Psoas muscle (tissue), 8 donors: ENCODE measurements around the gene FRAT2. TPM values are rescaled to one million over a fixed set of nuclear protein-coding genes. Genes with fewer than 3 reads are reported as not detected.
"Not testable (repeated sequence)": the region's sequence is repeated elsewhere in the genome, so short reads cannot be mapped to it uniquely, and the experiment has no call there.

ENCODE experiments used
- ATAC-seq, 4 donors: fragments of 200-7000 bp; cut with Tn5 transposase; one replicate each; pipeline ENCODE4 v1.9.1; 2020; ENCODE audit warnings: moderate library complexity in 3 of 4, mild to moderate bottlenecking in 2 of 4
- DNase-seq, 2 donors: peaks; one replicate each; pipeline ENCODE4 v3.0.0-alpha.2; 2020
- H3K27ac ChIP-seq: fragments of 200-600 bp; one replicate; pipeline ENCODE4 v1.8.0; 2022
- H3K27me3 ChIP-seq, 3 donors: fragments of 200-600 bp in 1 of 3; one replicate each; pipeline versions ENCODE4 v1.6.1 to v1.8.0; 2013 to 2022; ENCODE audit warnings: low read length in 2 of 3, mild to moderate bottlenecking in 2 of 3, moderate library complexity in 1 of 3; ENCODE audit not compliant: insufficient read depth in 3 of 3
- H3K36me3 ChIP-seq, 2 donors: fragments of 200-600 bp in 1 of 2; one replicate each; pipeline versions ENCODE4 v1.6.1 to v1.8.0; 2013 to 2022; ENCODE audit warnings: low read depth in 1 of 2, mild to moderate bottlenecking in 1 of 2, moderate library complexity in 1 of 2; ENCODE audit not compliant: insufficient read depth in 1 of 2
- H3K4me1 ChIP-seq: fragments of 200-600 bp; one replicate; pipeline ENCODE4 v1.8.0; 2022
- H3K4me3 ChIP-seq: fragments of 200-600 bp; one replicate; pipeline ENCODE4 v1.8.0; 2022; ENCODE audit warnings: mild to moderate bottlenecking
- H3K9me3 ChIP-seq: fragments of 200-600 bp; one replicate; pipeline ENCODE4 v1.8.0; 2022
- WGBS, 3 donors: extraction: QIAGEN DNeasy Blood & Tissue Kit; methylation state at CpG; one replicate each; pipeline versions ENCODE4 v1.1.6 to v1.1.7; 2013; 5-methylcytosine and 5-hydroxymethylcytosine counted together
- intact Hi-C, 2 donors: fragments of 100-400 bp; cut with DNase I; formaldehyde crosslinking; loops; one replicate each; pipeline versions ENCODE4 v1.11.0 to v1.14.2; 2022
- polyA plus RNA-seq, 3 donors: library from polyadenylated mRNA; stranded (reverse); fragments of 200-250 nt; gene quantifications; one replicate each; pipeline ENCODE4 v1.2.3, GENCODE V29; 2013
- total RNA-seq, 4 donors: library from RNA; stranded (reverse); fragmentation: NEBNext Ultra II Directional in 2 of 4; extraction: Animal tissue kit (Norgen Biotek cat#: 25700) in 2 of 4; gene quantifications; one replicate each; pipeline versions ENCODE4 v1.2.1 to v1.2.4, GENCODE V29; 2021 to 2023
- TF ChIP-seq, protein P1 (sequence below): fragments of 200-600 bp; IDR thresholded peaks from one replicate; pipeline ENCODE4 v1.8.0; 2022; ENCODE audit warnings: antibody characterized with exemption
- donor health status: healthy with polysubstance abuse.
- donor health status: DM: no; HTN: no; CAD: no; lungs with moderate emphysema.
- donor health status: Bipolar disorder and iron deficiency.
- donor health status: healthy.
- donor health status: DM: yes; HTN: yes; CAD: no.
- donor health status: DM: no; HTN: no; CAD: no.
- donor health status: DM: no; HTN: no; CAD: no.
- donor health status: DM: yes; HTN: yes; CAD: no.

Gene FRAT2
- total and polyA plus RNA-seq, 7 donors, result 3.2 to 28.4 (median 7.3) TPM

DNA sequence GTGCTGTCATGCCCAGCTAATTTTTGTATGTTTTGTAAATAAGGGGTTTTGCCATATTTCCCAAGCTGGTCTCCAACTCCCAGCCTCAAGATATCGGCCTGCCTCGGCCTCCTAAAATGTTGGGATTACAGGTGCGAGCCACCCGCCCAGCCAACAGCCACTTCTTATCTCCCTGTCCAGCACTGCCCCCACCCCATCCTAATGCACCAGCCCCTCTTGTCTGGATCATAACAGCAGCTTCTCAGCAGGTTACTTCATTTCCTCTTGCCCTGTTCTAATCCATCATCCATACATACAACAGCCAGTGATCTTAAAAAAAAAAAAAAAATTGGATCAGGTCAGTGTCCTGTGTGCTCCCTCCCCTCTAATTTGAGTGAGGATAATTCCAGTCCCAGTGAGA lies 12.8 kb upstream of the FRAT2 start:
- 96 to 100% (median 98%) methylated on average over 4 of the region's 4 CpGs for WGBS, 3 donors
- Histone ChIP-seq H3K4me1 (no peaks in the 10 kb centered on the region), H3K9me3 (no peaks in the 10 kb centered on the region), H3K27me3 (no peaks in the 10 kb centered on the region), H3K36me3 (peaks cover 0 to 20% of the 10 kb centered on the region in 2 donors), H3K27ac (no peak overlapping the region), H3K4me3 (no peak overlapping the region)
- TF ChIP-seq, protein P1, sequence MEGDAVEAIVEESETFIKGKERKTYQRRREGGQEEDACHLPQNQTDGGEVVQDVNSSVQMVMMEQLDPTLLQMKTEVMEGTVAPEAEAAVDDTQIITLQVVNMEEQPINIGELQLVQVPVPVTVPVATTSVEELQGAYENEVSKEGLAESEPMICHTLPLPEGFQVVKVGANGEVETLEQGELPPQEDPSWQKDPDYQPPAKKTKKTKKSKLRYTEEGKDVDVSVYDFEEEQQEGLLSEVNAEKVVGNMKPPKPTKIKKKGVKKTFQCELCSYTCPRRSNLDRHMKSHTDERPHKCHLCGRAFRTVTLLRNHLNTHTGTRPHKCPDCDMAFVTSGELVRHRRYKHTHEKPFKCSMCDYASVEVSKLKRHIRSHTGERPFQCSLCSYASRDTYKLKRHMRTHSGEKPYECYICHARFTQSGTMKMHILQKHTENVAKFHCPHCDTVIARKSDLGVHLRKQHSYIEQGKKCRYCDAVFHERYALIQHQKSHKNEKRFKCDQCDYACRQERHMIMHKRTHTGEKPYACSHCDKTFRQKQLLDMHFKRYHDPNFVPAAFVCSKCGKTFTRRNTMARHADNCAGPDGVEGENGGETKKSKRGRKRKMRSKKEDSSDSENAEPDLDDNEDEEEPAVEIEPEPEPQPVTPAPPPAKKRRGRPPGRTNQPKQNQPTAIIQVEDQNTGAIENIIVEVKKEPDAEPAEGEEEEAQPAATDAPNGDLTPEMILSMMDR, result no peak
- intact Hi-C loops, result no loop called here
- DNase-seq (no peak), ATAC-seq (no peak)

DNA sequence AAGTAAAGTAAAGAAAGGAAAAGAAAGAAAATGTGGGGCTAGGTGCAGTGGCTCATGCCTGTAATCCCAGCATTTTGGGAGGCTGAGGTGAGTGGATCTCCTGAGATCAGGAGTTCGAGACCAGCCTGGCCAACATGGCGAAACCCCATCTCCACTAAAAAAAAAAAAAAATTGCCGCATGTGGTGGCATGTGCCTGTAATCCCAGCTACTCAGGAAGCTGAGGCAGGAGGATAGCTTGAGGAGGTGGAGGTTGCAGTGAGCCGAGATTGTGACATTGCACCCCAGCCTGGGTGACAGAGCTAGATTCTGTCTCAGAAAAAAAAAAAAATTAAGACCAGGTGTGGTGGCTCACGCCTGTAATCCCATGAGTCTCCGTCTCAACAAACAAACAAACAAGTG lies 9.1 kb upstream of the FRAT2 start:
- 83 to 88% (median 85%) methylated on average over 6 of the region's 6 CpGs for WGBS, 3 donors
- intact Hi-C loops, H3K36me3 ChIP-seq, H3K27ac ChIP-seq, H3K4me1 ChIP-seq, DNase-seq, H3K4me3 ChIP-seq, H3K27me3 ChIP-seq, ATAC-seq, H3K9me3 ChIP-seq: not testable (repeated sequence)

DNA sequence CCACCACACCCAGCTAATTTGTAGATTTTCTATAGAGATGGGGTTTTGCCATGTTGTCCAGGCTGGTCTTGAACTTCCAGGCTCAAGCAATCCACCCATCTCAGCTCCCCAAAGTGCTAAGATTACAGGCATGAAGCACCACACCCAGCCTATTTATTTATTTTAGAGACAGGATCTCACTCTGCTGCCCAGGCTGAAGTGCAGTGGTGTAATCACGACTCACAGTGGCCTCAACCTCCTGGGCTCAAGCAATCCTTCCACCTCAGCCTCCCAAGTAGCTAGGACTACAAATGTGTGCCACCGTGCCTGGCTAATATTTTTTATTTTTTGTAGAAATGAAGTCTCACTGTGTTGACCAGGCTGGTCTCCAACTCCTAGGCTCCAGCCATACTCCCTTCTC lies 6.9 kb upstream of the FRAT2 start:
- no peak overlapping the region for H3K27ac ChIP-seq
- TF ChIP-seq, protein P1, result no peak
- ATAC-seq, result no peak
- 68 to 72% (median 68%) methylated on average over 2 of the region's 2 CpGs for WGBS, 3 donors
- intact Hi-C loops, result no loop called here
- H3K4me1 ChIP-seq, result no peaks in the 10 kb centered on the region
- no peak overlapping the region for H3K4me3 ChIP-seq
- no peaks in the 10 kb centered on the region for H3K9me3 ChIP-seq
- no peaks in the 10 kb centered on the region for H3K27me3 ChIP-seq
- no peak for DNase-seq
- no peaks in the 10 kb centered on the region for H3K36me3 ChIP-seq

DNA sequence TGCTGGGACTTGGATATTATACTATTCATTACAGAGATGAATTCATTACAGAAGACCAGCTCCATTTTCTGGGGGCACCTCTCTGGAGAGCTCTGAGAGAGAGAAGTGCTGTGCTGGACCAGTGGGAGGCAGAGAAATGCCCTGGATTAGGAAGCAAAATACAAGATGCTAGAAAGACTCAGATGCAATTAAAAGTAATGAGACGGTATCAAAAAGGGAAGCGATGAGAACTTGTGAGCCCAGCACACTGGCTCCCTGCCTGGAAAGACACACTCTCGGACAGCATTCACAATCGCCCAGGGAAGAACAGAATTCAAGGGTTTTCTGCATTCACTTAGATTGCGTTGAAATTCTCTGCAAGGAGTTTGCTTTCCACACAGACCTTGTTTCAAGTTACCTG lies 3.5 kb upstream of the FRAT2 start:
- intact Hi-C loops, result no loop called here
- DNase-seq (no peak), ATAC-seq (no peak)
- WGBS, 3 donors, result 30 to 34% (median 31%) methylated on average over 5 of the region's 5 CpGs
- Histone ChIP-seq H3K36me3 (no peaks in the 10 kb centered on the region), H3K27me3 (no peaks in the 10 kb centered on the region), H3K27ac (no peak overlapping the region), H3K4me1 (no peaks in the 10 kb centered on the region), H3K4me3 (no peak overlapping the region), H3K9me3 (no peaks in the 10 kb centered on the region)
- TF ChIP-seq, protein P1, result no peak

DNA sequence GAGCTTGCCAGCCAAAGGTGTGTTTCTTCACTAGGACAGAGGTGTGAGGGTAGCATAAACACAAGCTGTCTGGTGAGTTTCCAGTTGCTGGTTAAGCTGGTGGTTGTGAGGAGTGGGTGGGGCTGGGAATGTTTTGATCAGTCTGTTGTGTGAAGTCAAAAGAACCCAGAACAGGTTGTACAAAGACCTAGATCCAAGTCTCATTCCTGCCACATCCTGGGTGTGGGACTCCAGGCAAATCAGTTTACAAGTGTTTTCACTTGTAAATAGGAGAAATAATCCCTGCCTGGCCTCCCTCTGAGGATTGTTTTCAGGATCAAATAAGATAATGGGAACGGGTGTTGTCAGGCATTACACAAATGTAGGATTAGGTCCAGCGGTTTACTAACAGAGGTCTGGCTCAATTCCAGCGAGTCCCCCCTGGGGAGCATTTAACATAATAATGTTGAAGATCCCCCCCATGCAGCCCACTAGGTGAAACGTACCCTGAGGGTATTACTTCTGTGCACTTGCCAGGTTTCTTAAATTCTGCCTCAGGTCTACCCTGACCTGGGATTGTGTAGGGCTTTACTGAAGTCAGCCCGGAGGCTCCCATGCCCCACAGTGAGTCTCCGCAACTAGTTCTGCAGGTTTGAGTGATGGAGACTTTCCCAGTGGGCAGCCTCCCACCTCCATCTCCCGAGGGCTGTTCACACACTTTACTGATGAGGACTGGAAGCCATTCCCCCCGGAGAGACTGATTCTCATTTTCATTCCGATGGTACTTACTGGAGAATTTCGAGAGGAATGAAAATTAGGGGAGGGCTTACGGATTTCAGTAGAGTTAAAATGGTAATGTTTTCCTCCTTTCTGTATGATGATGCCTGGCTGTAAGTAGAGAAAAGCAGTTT lies 2.7 kb upstream of the FRAT2 start:
- intact Hi-C loops, result no loop called here

More for the DNA sequence above, 2.7 kb upstream of the FRAT2 start:
- Histone ChIP-seq H3K9me3 (no peaks in the 10 kb centered on the region), H3K4me1 (peaks cover 3% of the 10 kb centered on the region), H3K4me3 (no peak overlapping the region), H3K36me3 (no peaks in the 10 kb centered on the region), H3K27me3 (no peaks in the 10 kb centered on the region), H3K27ac (no peak overlapping the region)
- DNase-seq (no peak), ATAC-seq (no peak)
- TF ChIP-seq, protein P1, result no peak
- 13 to 18% (median 14%) methylated on average over 11 of the region's 11 CpGs for WGBS, 3 donors
